ENCODE measurements around the gene SLC5A11. TPM values are rescaled to one million over a fixed set of nuclear protein-coding genes. Genes with fewer than 3 reads are reported as not detected.

Gene SLC5A11
- total RNA-seq, 1 experiment from 2014 or later, result 0.22 TPM

DNA sequence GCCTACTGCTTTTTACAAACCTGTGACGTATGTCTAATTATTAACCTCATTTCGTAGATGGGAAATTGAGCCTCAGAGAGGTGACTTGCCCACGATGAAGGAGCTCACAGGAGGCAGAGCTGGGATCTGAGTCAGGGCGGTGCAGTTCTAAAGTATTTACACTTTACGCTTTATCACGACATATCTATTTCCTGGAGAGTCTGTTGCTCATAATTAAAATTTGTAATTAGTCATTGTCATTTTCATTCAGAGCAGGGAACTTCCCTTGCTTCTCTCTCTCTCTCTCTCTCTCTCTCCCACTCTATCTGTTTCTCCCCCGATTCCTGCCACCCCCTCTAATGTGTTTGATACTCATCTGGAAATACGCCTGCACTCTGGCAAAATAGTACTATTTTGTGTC is 5.9 kb downstream of the SLC5A11 start:
- no peak overlapping the region for H3K9ac ChIP-seq (ENCODE audit: extremely low read depth, insufficient read length, low read length)
- H3K79me1 ChIP-seq (ENCODE audit: insufficient read depth, low read depth, low read length, poor library complexity, severe bottlenecking), result no peaks in the 10 kb centered on the region
- H3K27me3 ChIP-seq (ENCODE audit: insufficient read depth, low read length), result no peaks in the 10 kb centered on the region
- H2BK20ac ChIP-seq (ENCODE audit: low read depth, low read length, poor library complexity, severe bottlenecking), result no peak overlapping the region
- H2AK5ac ChIP-seq (ENCODE audit: insufficient read length, low read length), result no peak overlapping the region
- no peaks in the 10 kb centered on the region for H3K9me3 ChIP-seq (ENCODE audit: control insufficient read depth, low read depth, low read length)
- no peak overlapping the region for H3K14ac ChIP-seq (ENCODE audit: insufficient read depth, low read length)
- no peaks in the 10 kb centered on the region for H3K79me2 ChIP-seq (ENCODE audit: insufficient read depth, low read length)
- H3K18ac ChIP-seq (ENCODE audit: insufficient read length, low read depth, low read length), result no peak overlapping the region
- no peak overlapping the region for H3K23ac ChIP-seq (ENCODE audit: insufficient read length, low read depth, low read length)
- no peak overlapping the region for H4K5ac ChIP-seq (ENCODE audit: insufficient read length, low read depth, low read length)
- H3K4me1 ChIP-seq (ENCODE audit: insufficient read depth, low read length), result no peaks in the 10 kb centered on the region
- WGBS (ENCODE audit: extremely low coverage, insufficient read length, low lambda C conversion rate), result no CpG with 5 or more reads among the region's 8 CpGs
- H3T11ph ChIP-seq (ENCODE audit: low read length), result no peak overlapping the region
- no peak overlapping the region for H4K8ac ChIP-seq (replicated peaks; ENCODE audit: insufficient read length, low read depth, low read length)
- H3K23me2 ChIP-seq (ENCODE audit: insufficient read length, low read depth, low read length, poor library complexity, severe bottlenecking), result no peaks in the 10 kb centered on the region
- H2AFZ ChIP-seq (ENCODE audit: low read length), result no peak overlapping the region
- no peak overlapping the region for H3K4ac ChIP-seq (ENCODE audit: low read depth, low read length)
- H2BK15ac ChIP-seq (ENCODE audit: low read depth, low read length), result no peak overlapping the region
- H2BK120ac ChIP-seq (ENCODE audit: low read depth, low read length, poor library complexity, severe bottlenecking), result no peak overlapping the region
- H4K20me1 ChIP-seq (ENCODE audit: control insufficient read depth, insufficient read depth, insufficient read length), result peaks cover 3% of the 10 kb centered on the region
- no peak overlapping the region for H2BK12ac ChIP-seq (ENCODE audit: insufficient read length, low read depth, low read length)
- no peaks in the 10 kb centered on the region for H3K9me3 Mint-ChIP-seq
- no peak overlapping the region for H3K56ac ChIP-seq (ENCODE audit: insufficient read length, low read depth, low read length)
- no peak for DNase-seq
- no peak overlapping the region for H2BK5ac ChIP-seq (ENCODE audit: insufficient read length, low read length)
- no peak overlapping the region for H3K27ac Mint-ChIP-seq
- no peak overlapping the region for H3K4me3 Mint-ChIP-seq
- H3K4me1 Mint-ChIP-seq, result peaks cover 2 to 9% of the 10 kb centered on the region in 2 experiments; a peak in 2 of 4 replicates
- no peak for TF ChIP-seq CTCF (conservative IDR thresholded peaks at IDR 0.05)
- no peak overlapping the region for H3K27ac ChIP-seq (ENCODE audit: insufficient read length, low read depth, low read length)
- H3K36me3 Mint-ChIP-seq (ENCODE audit: insufficient read depth in 1 of 3, low read depth in 3 of 3), result no peaks in the 10 kb centered on the region
- peaks cover 1% of the 10 kb centered on the region; the same call in 1 of the 2 replicates for H3K27me3 Mint-ChIP-seq (ENCODE audit: low read depth)
- no peak overlapping the region for H4K91ac ChIP-seq (ENCODE audit: insufficient read length, low read depth, low read length)
- H3K4me2 ChIP-seq (ENCODE audit: insufficient read depth, insufficient read length, low read length), result no peak overlapping the region

All from H9 (cell line).